ENCODE data around the gene DPP6.

- TF ChIP-seq CTCF (IDR thresholded peaks at IDR 0.05): no peak
- TF ChIP-seq POLR2AphosphoS5 (IDR thresholded peaks at IDR 0.05): no peak
- TF ChIP-seq POLR2A (IDR thresholded peaks at IDR 0.05): no peak
Observed at GRCh38 chr7:154757756-154758155, 705.6 kb downstream of the DPP6 start.
